Measurements from ENCODE around the gene PAM. TPM values are rescaled to one million over a fixed set of nuclear protein-coding genes. Genes with fewer than 3 reads are reported as not detected.
"Not testable (repeated sequence)": the region's sequence is repeated elsewhere in the genome, so short reads cannot be mapped to it uniquely, and the experiment has no call there.

PAM gene
- total RNA-seq, 2 donors from 2014 or later: 71.4 to 107 TPM

DNA sequence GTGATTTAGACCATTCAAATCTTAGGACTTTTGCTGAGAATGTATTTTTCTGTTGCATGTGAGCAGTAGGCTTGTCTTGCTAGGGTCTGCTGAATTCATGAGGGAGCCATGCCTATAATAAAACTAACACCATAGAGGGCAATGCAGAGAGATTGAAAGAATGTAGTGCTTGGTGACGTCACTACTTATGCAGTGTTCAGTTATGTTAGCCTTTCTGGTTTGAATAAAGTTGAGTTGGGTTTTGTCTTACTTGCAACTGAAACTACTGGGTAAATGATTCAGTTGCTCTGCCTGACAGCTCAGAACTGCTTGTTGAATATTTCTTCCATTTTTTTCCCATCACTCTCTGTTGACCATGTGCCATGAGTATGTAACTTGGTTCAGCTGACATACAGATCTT lies 114.1 kb downstream of the PAM start:
- no peak for DNase-seq
- no peak for ATAC-seq
- intact Hi-C loops (cut with DNase I, micrococcal nuclease): no loop called here

DNA sequence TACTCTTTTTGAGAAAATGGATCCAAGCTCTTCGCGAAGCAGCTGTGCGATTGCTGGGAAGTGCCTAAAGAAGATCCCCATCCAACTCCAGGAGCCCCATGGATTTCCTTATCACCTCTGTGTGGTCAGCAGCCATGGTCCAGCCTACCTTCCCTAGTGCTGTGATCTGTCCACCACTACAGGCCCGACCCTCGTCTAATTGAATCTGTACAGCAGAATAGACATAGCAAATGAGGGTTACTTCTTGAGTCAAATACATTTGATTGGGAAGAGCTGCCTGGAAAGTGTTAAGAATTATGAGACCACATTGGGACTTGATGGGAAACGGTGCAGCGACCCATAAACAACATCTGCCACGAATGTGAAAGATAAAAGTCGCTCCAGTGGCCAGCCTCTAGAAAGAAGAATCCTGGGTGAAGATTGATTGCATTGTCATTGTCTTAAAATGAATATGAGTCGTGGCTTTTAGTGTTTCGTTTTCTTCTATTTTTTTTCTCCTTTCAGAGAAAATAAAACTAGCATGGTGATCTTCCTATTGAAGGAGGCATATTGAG lies 118.4 kb downstream of the PAM start:
- ATAC-seq: no peak
- intact Hi-C loops (cut with DNase I, micrococcal nuclease): no loop called here
- DNase-seq: no peak

DNA sequence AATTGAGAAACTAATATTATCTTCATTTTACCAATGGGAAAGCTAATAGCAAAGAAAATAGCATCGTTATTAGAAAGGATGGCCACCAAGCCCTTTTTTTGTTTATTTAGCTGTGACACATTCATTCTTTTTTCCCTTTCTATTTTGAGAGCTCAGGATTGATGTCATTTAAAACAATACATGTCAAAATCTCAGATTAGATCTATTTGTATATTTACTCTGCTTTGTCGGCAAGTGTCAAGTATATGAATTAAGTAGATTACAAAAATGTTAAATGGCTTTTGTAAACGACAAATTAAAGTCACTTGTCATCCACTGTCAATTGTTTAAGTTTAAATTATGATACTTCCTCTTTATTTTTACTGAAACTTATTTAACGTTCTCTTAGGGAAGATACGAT lies 118.9 kb downstream of the PAM start:
- no peak for DNase-seq
- no peak for ATAC-seq
- intact Hi-C loops (cut with DNase I, micrococcal nuclease): no loop called here

DNA sequence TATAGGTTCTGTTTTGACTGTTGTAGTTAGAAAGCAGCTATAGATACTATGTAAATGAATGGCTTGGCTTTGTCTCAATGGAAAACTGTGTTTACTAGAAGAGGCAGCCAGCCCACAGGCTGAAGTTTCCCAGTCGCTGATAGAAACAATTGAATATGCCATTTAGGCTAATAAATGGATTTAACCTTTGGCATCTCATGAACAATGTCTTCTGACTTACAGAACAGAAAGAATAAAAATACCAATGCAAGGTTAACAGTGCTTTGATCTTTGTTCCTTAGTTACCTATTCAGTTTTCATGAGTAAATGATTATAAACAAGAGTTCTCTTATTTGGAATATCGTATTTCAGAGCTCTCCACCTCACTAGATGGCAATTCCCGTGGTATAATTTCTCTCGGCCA lies 120.6 kb downstream of the PAM start:
- DNase-seq: no peak
- intact Hi-C loops (cut with DNase I, micrococcal nuclease): no loop called here
- no peak for ATAC-seq

DNA sequence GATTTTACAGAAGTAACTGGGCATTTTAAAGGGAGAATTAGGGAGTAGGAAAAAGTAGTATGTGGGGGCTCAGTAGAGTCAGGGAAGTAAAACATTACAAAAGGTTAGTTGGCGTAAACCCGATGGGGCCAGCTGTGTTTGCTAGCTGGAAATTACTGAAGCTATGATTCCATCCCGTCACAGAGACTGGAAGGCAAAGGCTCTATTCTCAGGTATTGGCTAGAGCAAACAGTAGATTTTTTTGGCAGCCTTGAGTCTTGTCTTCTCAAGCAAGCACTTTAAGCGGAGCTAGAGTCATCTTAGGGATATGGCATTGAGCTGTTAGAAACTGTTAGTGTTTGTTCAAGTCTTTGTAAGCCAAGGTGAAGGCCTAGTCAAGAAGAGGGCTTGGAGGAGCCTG lies 121.5 kb downstream of the PAM start:
- DNase-seq (no peak), ATAC-seq (no peak)
- intact Hi-C loops (cut with DNase I, micrococcal nuclease): no loop called here

DNA sequence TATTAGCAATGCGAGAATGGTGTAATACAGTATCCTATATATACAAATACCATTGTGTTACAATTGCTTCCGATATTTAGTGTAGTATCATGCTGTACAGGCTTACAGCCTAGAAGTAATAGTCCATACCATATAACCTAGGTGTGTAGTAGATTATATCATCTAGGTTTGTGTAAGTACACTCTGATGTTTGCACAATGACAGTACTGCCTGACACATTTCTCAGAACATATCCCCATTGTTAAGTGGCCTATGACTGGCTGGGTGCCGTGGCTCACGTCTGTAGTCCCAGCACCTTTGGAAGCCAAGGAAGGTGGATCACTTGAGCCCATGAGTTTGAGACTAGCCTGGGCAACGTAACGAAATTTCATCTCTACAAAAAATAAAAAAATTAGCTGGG lies 124.6 kb downstream of the PAM start:
- intact Hi-C loops (cut with DNase I, micrococcal nuclease): no loop called here
- peak; percentile 90 for ATAC-seq
- no peak for DNase-seq

DNA sequence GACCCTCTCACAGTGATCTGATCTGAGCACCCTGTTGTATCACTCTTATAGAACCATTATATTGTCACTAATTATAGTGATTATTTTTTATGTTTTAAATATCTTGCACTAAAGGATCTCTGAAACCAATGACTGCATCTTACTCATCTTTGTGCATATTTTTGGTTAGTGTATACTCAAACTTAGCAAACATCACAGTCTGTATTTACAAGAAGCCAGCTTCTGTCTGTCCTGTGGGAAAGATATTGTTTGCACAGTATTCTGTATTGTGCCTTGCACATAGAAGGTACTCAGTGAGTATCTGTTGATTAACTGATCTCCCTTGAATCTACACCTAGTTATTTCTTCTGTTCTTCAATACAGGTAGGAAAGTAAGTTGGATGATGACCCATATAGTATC lies 131.5 kb downstream of the PAM start:
- intact Hi-C loops (cut with DNase I, micrococcal nuclease): no loop called here
- ATAC-seq (no peak), DNase-seq (no peak)

DNA sequence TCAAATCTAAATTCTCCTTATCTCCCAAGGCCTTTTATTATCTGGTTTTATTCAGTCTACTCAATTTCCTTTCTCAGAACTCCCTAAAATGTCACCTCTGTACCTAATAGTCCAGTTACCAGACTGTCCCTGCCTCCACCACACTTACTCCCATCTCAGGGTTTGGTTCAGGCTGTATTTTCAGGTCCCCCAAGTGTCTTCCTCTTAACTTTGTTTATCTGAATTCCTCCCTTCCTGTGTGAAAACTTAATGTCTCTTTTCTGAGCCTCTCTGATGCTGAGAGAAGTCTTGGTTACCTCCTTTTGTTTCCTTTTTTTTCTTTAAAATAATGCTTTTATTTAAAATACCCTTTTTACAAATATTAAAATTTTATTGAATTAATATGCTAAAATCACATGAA lies 133.4 kb downstream of the PAM start:
- intact Hi-C loops (cut with DNase I, micrococcal nuclease): no loop called here
- DNase-seq (no peak), ATAC-seq (no peak)

DNA sequence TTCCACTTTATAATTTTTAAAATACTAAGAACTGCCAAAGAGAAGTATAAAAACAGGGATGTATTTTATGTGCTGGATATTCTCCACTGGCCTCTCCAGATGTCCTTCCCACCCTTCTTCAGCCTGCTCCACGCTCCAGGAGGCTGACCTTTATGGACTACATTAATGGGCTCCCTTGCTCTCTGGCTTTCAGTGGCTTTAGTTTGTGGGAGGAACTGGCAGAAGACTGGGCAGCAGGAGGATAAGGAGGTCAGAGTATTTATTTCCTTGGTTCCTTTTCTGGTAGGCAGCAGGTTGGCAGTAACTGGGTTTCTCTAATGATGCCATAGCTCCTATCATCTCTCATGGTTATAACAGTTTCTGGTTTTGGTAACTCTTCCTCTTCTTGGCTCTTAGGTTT lies 133.9 kb downstream of the PAM start:
- ATAC-seq (no peak), DNase-seq (no peak)
- intact Hi-C loops (cut with DNase I, micrococcal nuclease): no loop called here

DNA sequence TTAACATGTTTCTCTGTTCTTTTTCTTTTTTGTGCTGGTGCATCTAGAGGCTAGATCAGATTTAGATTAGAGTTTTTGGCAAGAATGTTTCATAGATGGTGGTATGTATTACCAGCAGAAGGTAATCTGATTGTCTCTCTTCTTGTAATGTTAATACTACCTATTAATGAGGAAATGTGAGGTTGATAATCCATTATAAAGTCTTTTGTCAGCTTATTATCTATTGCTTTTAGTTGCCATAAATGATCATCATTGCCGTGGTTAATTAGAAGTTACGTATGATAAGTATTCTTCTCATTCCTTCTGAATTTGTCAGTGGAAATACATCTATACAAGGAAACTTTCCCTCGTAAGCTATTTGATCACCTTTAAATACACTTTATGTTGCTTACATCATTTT lies 135.0 kb downstream of the PAM start:
- no peak for ATAC-seq

DNA sequence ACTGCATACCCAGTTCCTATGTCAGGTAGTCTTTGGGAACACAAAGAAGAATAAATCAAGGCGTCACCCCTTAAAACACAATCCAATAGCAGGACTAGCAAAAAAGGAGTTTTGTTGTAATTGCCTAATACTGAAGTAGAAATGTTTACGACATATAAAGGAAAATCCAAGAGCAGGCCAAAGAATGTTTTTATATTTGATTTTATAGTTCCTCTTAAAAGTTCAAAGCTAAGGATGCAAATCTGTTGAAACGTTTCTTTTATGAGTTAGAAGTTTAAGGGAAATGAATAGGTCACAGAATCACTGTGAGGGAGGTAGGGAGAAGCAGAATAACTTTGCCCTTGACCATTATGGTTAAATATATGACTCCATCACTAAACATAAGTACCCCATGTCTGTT lies 136.1 kb downstream of the PAM start:
- intact Hi-C loops (cut with DNase I, micrococcal nuclease): no loop called here

More for the DNA sequence above, 135.0 kb downstream of the PAM start:
- no peak for DNase-seq
- intact Hi-C loops (cut with DNase I, micrococcal nuclease): no loop called here

DNA sequence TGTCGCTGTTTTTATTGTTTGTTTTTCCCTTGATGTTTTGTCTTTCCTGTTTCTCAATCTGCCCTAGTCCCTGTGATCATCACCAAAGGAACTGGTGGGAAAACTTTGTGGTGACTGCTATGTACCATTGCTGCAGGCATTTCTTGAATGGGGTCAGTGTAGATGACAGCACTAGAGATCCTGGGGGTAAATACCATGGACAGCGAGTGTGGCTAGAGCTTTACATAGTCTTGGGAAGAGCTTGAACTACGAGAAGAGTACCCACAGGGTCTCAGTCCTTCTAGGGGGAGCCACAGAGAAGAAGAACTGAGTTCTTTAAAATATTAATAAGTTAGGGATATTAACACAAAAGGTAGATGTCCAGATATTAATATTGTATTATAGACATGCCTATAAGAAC lies 138.8 kb downstream of the PAM start:
- ATAC-seq (no peak), DNase-seq (no peak)
- intact Hi-C loops (cut with DNase I, micrococcal nuclease): no loop called here

More for the DNA sequence above, 136.1 kb downstream of the PAM start:
- ATAC-seq: no peak
- DNase-seq: no peak

DNA sequence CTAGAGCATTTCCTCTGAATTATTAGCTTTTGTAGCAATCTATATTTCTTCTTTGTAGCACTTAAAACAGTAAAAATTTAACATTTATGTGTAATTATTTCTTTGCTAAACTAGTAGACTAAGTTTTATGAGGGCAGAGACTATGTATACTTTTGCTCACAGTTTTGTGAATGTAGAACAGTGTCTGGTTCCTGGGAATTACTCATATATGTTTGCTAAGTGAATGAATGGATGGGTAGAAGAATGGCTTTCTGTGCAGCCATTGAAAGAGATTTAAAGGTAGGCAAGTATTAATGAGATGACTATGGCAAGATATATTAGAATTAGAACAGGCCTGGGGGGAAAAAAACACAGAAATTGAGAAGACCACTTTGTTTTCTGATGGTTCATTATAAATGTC lies 140.1 kb downstream of the PAM start:
- intact Hi-C loops (cut with DNase I, micrococcal nuclease): no loop called here
- ATAC-seq (no peak), DNase-seq (no peak)

DNA sequence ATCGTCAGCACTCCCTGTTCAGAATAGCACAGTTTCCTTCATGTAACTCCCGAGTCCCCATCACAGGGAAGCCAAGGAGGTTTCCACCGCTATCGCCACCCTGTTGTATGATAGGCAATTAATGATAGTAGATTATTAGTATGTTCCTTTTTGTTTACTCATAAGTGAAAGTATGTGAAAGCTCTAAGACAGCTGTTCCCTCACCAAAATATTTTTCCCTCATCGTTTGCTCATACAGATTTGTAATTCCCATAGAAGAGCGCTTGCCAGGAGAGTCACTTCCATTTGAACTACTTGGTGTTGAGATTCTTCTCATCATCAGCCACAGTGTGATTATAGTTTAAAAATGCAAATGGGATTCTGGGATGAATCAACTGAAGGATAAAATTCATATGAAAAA lies 140.9 kb downstream of the PAM start:
- intact Hi-C loops (cut with DNase I, micrococcal nuclease): no loop called here
- ATAC-seq: no peak
- no peak for DNase-seq

DNA sequence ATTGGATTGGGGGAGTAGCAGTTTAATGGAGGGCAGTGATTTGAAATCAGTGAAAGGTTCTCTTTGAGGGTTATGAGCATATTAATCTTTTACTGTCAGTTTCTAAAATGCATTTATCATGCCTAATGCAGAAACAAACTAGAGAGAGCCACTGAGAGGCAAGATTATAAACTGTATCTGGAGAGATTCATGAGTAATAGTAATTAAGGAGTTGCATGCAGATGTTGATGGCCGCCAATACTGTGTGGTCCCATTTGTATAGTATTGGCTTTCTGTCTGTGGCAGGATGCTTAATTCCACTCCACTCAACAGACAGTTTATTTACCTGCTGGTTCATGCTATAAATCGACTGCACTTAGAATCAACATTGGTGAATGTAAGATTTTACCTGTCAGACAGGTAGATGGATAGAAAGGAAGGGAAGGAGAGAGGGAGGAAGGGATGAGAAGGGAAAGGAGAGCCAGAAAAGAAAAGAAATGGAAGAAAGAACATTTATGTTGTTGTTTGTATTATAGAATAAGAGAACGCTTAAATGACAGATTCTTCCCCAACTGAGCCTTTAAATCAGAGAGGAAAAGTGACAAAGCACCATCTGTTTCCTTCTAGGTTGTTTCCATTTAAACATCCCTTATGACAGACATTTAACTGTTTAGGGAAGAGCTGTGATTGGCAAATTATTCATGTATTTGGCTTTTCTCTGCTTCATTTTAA lies 146.5 kb downstream of the PAM start:
- DNase-seq (no peak), ATAC-seq (no peak)
- intact Hi-C loops (cut with DNase I, micrococcal nuclease): no loop called here

DNA sequence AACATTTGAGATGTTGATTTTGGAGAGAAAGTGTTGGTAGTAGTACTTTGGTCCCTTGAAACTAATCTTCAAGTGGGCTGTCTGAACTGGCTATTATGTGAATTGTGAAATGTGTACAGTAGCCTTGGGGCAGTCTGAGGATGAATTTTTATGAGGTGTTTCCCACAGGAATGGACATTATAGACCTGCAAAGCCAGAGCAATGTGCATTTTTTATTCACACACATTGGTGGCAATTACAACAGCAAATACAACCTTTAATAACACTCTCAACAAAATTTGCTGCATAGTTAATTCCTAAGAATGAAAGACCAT lies 147.0 kb downstream of the PAM start:
- no peak for ATAC-seq
- intact Hi-C loops (cut with DNase I, micrococcal nuclease): no loop called here
- no peak for DNase-seq

DNA sequence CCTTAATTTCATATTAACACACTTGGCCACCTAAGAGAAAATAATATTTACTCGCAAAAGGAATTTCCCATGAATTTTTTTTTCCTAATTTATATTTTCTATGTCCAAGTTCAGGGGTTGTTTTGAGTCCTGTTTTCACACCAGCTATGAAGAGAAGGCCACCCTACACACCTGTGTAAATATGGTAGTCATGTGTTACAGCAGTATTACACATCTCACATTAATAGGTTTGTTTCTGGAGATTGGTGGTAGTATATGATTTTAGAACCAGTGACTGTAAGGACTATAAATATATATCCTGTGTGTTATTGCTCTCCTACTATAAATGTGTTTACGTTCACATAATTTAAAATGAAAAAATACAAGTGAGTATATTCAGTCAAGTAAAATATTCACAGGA lies 147.5 kb downstream of the PAM start:
- DNase-seq (no peak), ATAC-seq (no peak)
- intact Hi-C loops (cut with DNase I, micrococcal nuclease): no loop called here

DNA sequence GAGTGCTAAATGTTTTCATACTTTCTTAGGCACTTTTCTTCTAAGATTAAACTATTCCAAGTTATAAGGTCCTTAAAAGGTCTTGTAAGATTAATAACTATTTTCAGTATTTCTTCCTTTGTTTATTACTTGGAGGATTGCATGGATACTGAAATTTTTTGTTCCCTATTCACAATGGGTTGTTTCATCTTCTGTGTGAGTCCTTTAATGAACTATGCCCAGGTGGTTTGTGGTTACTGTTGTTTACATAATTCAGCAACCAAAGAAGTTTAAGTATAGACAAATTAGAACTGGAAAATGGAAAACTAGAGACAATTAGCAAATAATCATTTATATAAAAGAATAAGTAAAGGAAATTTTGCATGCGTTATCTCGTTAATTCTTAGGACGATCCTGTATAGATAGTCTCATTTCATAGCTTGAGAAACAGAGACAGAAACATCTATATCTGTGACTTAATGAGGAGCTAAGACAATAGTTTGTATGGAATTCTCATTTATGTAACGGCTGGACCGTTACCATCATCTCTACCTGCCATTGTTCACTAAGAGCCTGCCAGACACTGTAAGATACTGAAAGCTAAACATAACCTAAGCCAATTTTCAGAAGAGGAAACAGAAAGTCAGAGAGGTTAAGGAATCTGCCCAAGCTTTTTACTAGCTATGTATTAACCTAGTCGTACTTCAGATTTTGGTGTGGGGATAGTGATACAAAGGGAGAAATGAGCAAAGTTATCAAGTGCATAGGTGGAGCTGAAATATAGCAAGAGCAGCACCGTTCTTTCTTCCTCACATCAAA lies 148.2 kb downstream of the PAM start:
- intact Hi-C loops (cut with DNase I, micrococcal nuclease): no loop called here
- no peak for ATAC-seq
- DNase-seq: no peak

DNA sequence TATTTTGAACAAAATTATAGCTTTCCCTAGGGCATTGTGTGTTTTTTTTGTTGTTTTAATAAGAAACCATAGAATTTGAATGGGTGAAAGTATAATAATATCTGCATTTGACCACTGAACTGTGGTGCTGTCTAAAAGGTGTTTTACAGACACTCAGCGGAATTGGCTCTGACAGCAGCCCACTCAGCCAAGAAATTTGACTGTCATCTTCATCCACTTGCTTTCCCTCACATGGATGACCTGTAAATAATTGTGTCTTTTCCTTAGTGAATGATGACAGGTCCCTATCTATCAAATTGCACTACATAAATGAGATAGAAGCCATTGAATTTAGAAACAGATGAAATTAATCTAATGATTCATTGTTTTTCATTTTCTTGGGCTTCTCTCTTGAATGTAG lies 150.0 kb downstream of the PAM start:
- intact Hi-C loops (cut with DNase I, micrococcal nuclease): no loop called here
- no peak for ATAC-seq
- no peak for DNase-seq

DNA sequence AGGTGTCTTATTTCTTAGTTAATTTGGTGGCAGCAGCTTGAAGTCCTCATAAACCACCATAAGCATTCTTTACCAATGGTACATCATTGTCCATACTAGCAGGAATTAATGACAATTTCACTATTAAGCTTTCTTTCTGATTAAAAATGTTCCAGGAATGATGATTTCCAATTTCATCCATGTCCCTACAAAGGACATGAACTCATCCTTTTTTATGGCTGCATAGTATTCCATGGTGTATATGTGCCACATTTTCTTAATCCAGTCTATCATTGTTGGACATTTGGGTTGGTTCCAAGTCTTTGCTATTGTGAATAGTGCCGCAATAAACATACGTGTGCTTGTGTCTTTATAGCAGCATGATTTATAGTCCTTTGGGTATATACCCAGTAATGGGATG lies 152.0 kb downstream of the PAM start:
- DNase-seq; intact Hi-C loops (cut with DNase I, micrococcal nuclease); ATAC-seq: not testable (repeated sequence)

Data from left colon (tissue), 2 donors.